Natural killer cell treated with Interleukin-12 subunit alpha and Interleukin-12 subunit beta and Interleukin-15 and Interleukin-18, amount 100 ng/mL, for 72 hours (primary cell): ENCODE data around the gene AK3. TPM values are rescaled to one million over a fixed set of nuclear protein-coding genes. Genes with fewer than 3 reads are reported as not detected.
A peak's percentile ranks its signal among the peaks of the same experiment; 100 is the strongest.
"Not testable (repeated sequence)": the region's sequence is repeated elsewhere in the genome, so short reads cannot be mapped to it uniquely, and the experiment has no call there.

Experiments used
- ATAC-seq, 2 donors: fragments of 150-1000 bp; cut with Tn5 transposase in 1 of 2; sonication (Bioruptor Pico), chemical (Tn5 transposase) in 1 of 2; 2 replicates each; pipeline ENCODE4 v1.10.0; 2021
- DNase-seq: peaks from one replicate; pipeline ENCODE4 v3.0.0; 2022; ENCODE audit warnings: low spot score
- H3K27ac Mint-ChIP-seq, 2 donors: 1 replicate in 1 of 2; 2 replicates in 1 of 2; pipeline ENCODE4 v1.8.0; 2022; ENCODE audit warnings: mixed read lengths in 2 of 2, mild to moderate bottlenecking in 1 of 2, moderate library complexity in 1 of 2
- H3K27me3 Mint-ChIP-seq, 2 donors: 1 replicate in 1 of 2; 2 replicates in 1 of 2; pipeline ENCODE4 v1.8.0; 2022; ENCODE audit warnings: mixed read lengths in 2 of 2
- H3K36me3 Mint-ChIP-seq: one replicate; pipeline ENCODE4 v1.8.0; 2022; ENCODE audit warnings: mixed read lengths
- H3K4me1 Mint-ChIP-seq, 2 donors: 1 replicate in 1 of 2; 2 replicates in 1 of 2; pipeline ENCODE4 v1.8.0; 2022; ENCODE audit warnings: low read depth in 2 of 2, mixed read lengths in 2 of 2, mild to moderate bottlenecking in 1 of 2
- H3K4me3 Mint-ChIP-seq: one replicate; pipeline ENCODE4 v1.8.0; 2022; ENCODE audit warnings: mixed read lengths
- H3K9me3 Mint-ChIP-seq: 2 replicates; pipeline ENCODE4 v1.8.0; 2022; ENCODE audit warnings: mixed read lengths
- total RNA-seq, 2 donors: library from RNA; stranded (reverse); gene quantifications; one replicate each; pipeline ENCODE4 v1.2.3, GENCODE V29; 2022

AK3 gene
- total RNA-seq, result 10 to 100 TPM; 23.2 to 25.4 TPM

DNA sequence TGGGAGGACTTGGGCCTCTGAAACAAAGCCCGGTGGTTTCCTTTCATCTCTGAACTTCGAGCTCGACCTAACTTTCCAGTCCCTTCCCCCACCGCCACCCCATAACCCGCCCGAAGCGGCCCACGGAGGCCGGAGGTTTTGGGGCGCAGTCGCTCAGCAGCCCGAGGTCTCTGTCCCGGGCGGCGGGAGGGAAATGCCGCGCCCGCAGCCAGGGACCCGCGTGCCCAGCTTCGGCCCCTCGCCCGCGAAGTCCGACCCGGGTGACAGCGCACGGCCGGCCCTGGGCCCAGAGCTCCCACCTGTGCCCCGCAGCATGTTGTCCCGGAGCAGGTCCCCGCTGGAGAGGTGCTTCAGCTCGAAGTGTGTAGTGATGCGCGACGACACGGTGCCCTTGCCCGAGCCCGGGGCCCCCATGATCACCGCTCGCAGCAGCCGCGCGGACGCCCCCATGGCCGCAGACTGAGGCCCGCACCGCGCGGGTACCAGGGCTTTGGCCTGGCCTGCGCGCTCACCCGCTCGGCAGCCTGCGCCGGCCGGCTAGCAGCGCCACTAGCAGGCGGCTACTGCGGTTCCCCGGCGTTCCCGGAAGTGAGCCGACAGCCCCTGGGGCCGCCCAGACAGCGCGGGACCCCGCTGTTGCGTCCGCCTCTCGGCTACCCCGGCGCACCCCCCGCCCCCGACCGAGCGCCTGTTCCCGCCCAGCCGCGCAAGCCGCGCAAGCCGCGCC lies at the start of gene AK3:
TSS of gene AK3 (minus strand) at position 565 of the 727 bp plus-strand sequence. CDS start at position 450, 115 bp downstream.
- Mint-ChIP-seq H3K27me3 (no peaks in the 10 kb centered on the region), H3K4me1 (peaks cover 22 to 28% of the 10 kb centered on the region in 2 donors), H3K36me3 (peaks cover 6% of the 10 kb centered on the region), H3K4me3 (peak within 1 kb of the TSS; percentile 92), H3K9me3 (no peaks in the 10 kb centered on the region), H3K27ac (peak within 1 kb of the TSS; percentile 80 to 91)
- DNase-seq (peak; percentile 94), ATAC-seq (peak; percentile 98)

DNA sequence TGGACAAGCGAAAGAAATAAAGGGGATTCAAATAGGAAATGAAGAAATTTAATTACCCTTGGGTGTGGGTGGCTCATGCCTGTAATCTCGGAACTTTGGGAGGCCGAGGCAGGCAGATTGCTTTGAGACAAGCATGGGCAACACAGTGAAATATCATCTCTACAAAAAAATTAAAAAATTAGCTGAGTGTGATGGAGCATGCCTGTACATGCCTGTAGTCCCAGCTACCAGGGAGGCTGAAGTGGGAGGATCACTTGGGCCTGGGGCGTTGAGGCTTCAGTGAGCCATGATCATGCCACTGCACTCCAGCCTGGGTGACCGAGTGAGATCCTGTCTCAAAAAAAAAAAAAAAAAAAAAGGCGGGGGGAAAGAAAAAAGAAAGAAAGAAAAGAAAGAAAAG lies 47.7 kb upstream of the AK3 start:
- peaks cover 28 to 29% of the 10 kb centered on the region in 2 donors for H3K27me3 Mint-ChIP-seq
- H3K9me3 Mint-ChIP-seq, result no peaks in the 10 kb centered on the region
- DNase-seq (no peak), ATAC-seq (no peak)
- peaks cover 6 to 9% of the 10 kb centered on the region in 2 donors for H3K4me1 Mint-ChIP-seq
- H3K27ac Mint-ChIP-seq, result no peak overlapping the region
- H3K4me3 Mint-ChIP-seq, result no peak overlapping the region
- no peaks in the 10 kb centered on the region for H3K36me3 Mint-ChIP-seq

DNA sequence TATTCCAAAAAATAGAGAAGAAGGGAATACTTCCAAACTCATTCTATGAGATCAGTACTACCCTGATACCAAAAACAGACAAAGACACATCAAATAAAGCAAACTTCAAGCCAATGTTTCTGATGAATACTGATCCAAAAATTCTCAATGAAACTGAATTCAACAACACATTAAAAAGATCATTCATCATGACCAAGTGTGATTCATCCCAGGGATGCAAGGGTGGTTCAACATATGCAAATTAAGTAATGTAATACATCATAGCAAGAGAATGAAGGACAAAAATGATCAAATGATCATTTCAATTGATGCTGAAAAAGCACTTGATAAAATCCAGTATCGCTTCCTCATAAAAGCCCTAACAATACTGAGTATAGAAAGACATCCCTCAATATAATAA lies 46.9 kb upstream of the AK3 start:
- Mint-ChIP-seq H3K27ac (no peak overlapping the region), H3K4me3 (no peak overlapping the region), H3K36me3 (no peaks in the 10 kb centered on the region), H3K9me3 (no peaks in the 10 kb centered on the region), H3K27me3 (peaks cover 29 to 31% of the 10 kb centered on the region in 2 donors), H3K4me1 (peaks cover 6 to 7% of the 10 kb centered on the region in 2 donors)
- no peak for ATAC-seq
- no peak for DNase-seq

DNA sequence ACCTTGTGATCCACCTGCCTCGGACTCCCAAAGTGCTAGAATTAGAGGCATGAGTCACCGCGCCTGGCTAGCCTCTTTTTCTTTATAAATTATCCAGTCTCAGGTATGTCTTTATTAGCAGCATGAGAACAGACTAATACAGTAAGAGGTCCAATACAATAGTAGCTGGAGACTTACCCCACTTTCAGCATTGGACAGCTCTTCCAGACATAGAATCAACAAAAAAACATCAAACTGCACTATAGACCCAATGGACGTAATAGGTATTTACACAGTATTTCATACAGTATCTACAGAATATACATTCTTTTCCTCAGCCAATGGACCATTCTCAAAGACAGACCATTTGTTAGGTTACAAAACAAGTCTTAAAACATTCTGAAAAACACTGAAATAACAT lies 45.6 kb upstream of the AK3 start:
- H3K4me1 Mint-ChIP-seq, result peaks cover 0 to under 1% of the 10 kb centered on the region in 2 donors
- no peak for ATAC-seq

DNA sequence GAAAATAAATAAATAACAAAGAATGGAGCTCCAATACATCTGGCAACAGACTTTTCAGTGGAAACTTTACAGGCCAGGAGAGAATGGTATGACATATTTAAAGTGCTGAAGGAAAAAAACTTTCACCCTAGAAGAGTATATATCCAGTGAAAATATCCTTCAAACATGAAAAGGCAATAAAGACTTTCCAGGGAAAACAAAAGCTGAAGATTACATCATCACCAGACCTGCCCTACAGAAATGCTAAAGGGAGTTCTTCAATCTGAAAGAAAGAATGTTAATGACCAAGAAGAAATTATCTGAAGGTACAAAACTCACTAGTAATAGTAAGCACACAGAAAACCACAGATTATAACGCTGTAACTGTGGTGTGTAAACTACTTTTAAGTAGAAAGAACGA lies 43.4 kb upstream of the AK3 start:
- no peaks in the 10 kb centered on the region for H3K36me3 Mint-ChIP-seq
- no peak overlapping the region for H3K27ac Mint-ChIP-seq
- H3K9me3 Mint-ChIP-seq, result no peaks in the 10 kb centered on the region
- no peaks in the 10 kb centered on the region for H3K4me1 Mint-ChIP-seq
- ATAC-seq (no peak), DNase-seq (no peak)
- H3K4me3 Mint-ChIP-seq, result no peak overlapping the region
- peaks cover 29 to 35% of the 10 kb centered on the region in 2 donors for H3K27me3 Mint-ChIP-seq

More for the DNA sequence above, 45.6 kb upstream of the AK3 start:
- H3K27me3 Mint-ChIP-seq, result peaks cover 29 to 34% of the 10 kb centered on the region in 2 donors
- H3K9me3 Mint-ChIP-seq, result no peaks in the 10 kb centered on the region
- no peak for DNase-seq
- H3K4me3 Mint-ChIP-seq, result no peak overlapping the region
- H3K36me3 Mint-ChIP-seq, result no peaks in the 10 kb centered on the region
- H3K27ac Mint-ChIP-seq, result no peak overlapping the region

DNA sequence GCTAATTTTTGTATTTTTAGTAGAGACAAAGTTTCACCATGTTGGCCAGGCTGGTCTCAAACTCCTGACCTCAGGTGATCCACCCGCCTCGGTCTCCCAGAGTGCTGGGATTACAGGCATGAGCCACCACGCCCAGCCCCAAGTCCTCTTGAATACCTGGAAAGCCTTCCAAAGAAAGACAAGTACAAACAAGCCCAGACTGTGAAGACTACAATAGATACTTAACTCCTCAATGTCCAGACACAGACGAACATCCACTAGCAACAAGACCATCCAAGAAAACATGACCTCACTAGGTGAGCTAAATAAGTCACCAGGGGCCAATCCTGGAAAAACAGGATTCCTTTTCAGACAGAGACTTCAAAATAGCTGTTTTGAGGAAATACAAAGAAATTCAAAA lies 42.2 kb upstream of the AK3 start:
- H3K27ac Mint-ChIP-seq, DNase-seq, H3K4me3 Mint-ChIP-seq, H3K36me3 Mint-ChIP-seq, ATAC-seq, H3K4me1 Mint-ChIP-seq, H3K9me3 Mint-ChIP-seq: not testable (repeated sequence)
- H3K27me3 Mint-ChIP-seq, result peaks cover 29 to 31% of the 10 kb centered on the region in 2 donors

DNA sequence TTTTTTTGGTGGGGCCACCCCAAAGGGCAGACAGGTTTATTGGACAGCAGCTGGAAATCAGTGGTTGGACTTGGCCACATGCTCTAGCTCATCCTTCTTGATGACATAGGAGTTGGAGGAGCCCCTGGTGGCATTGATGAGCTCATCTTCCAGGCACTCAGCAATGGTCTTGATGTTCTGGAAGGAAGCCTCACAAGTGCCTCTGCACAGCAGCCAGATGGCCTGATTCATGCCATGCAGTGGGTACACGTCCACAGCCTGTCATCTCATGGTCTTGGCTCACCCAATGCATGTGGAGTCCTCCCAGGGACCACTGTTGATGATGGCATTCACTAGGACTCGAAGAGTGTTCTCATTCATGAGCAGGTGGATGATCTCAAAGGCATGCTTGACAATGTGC lies 40.4 kb upstream of the AK3 start:
- Mint-ChIP-seq H3K27me3 (peaks cover 15 to 17% of the 10 kb centered on the region in 2 donors), H3K4me1 (no peaks in the 10 kb centered on the region), H3K36me3 (no peaks in the 10 kb centered on the region), H3K9me3 (no peaks in the 10 kb centered on the region), H3K27ac (no peak overlapping the region), H3K4me3 (no peak overlapping the region)
- ATAC-seq (no peak), DNase-seq (no peak)

DNA sequence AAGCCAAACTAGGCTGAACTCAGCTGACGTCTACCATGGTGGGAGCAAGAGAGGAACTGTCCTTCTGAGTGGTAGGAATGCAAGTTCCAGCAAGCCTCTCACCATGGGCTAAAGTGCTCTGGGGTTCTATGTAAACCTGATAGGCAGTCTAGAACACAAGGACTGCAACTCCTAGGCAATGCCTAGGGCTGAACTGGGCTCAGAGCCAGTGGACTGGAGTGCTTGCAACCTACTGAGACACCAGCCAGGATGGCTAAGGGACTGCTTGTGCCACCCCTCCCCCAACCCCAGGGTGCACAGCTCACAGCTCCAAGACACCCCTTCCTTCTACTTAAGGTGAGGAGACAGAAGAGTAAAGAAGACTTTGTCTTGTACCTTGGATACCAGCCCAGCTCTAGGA lies 39.6 kb upstream of the AK3 start:
- no peak overlapping the region for H3K27ac Mint-ChIP-seq
- H3K4me1 Mint-ChIP-seq, result no peaks in the 10 kb centered on the region
- H3K36me3 Mint-ChIP-seq, result no peaks in the 10 kb centered on the region
- ATAC-seq, result peak in 1 of 2 donors; percentile 28
- H3K4me3 Mint-ChIP-seq, result no peak overlapping the region
- peaks cover 15 to 17% of the 10 kb centered on the region in 2 donors for H3K27me3 Mint-ChIP-seq
- no peak for DNase-seq
- no peaks in the 10 kb centered on the region for H3K9me3 Mint-ChIP-seq

DNA sequence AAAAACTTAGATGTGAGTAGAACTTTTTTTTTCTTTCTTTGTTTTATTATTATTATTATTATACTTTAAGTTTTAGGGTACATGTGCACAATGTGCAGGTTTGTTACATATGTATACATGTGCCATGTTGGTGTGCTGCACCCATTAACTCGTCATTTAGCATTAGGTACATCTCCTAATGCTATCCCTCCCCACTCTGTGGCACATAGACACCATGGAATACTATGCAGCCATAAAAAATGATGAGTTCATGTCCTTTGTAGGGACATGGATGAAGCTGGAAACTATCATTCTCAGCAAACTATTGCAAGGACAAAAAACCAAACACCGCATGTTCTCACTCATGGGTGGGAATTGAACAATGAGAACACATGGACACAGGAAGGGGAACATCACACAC lies 34.0 kb upstream of the AK3 start:
- not testable (repeated sequence) for H3K27ac Mint-ChIP-seq

DNA sequence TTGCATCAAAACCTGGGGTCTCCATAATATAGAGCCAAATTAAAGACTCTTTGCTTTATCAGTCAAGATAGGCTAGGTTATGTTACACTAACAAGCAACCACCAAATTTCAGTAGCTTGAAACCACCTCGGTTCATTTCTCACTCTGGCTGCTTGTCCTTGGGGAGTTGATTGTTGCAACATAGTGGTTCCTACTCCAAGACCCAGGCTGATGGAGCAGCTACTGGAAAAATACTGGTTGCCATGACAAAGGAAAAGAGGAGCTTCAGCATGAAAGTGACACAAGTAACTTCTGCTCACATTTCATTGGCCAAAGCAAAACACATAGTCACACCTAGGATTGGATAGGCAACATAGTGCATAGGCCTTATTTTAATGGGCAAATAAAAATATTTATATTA lies 33.2 kb upstream of the AK3 start:
- Mint-ChIP-seq H3K36me3 (no peaks in the 10 kb centered on the region), H3K9me3 (no peaks in the 10 kb centered on the region), H3K27me3 (peaks cover 0 to 7% of the 10 kb centered on the region in 2 donors), H3K4me3 (no peak overlapping the region), H3K4me1 (no peaks in the 10 kb centered on the region), H3K27ac (no peak overlapping the region)
- no peak for DNase-seq
- no peak for ATAC-seq

More for the DNA sequence above, 34.0 kb upstream of the AK3 start:
- H3K9me3 Mint-ChIP-seq, H3K36me3 Mint-ChIP-seq, DNase-seq, H3K27me3 Mint-ChIP-seq, ATAC-seq, H3K4me3 Mint-ChIP-seq, H3K4me1 Mint-ChIP-seq: not testable (repeated sequence)

DNA sequence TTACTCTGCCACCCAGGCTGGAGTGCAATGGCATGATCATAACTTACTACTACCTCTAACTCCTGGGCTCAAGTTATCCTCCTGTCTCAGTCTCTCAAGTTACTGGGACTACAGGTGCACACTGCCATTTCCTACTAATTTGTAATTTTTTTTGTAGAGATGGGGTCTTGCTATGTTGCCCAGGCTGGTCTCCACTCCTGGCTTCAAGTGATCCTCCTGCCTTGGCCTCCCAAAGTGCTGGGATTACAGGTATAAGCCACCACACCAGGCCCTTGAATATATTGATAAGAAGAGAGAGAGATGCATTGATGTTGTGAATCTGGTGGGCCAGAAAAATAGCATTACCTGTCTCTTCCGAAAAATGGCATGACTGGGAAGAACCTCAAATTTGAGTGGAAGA lies 30.8 kb upstream of the AK3 start:
- Mint-ChIP-seq H3K4me3 (no peak overlapping the region), H3K9me3 (no peaks in the 10 kb centered on the region), H3K27me3 (peaks cover 0 to 7% of the 10 kb centered on the region in 2 donors), H3K27ac (no peak overlapping the region), H3K36me3 (no peaks in the 10 kb centered on the region), H3K4me1 (no peaks in the 10 kb centered on the region)
- ATAC-seq, result no peak
- no peak for DNase-seq

DNA sequence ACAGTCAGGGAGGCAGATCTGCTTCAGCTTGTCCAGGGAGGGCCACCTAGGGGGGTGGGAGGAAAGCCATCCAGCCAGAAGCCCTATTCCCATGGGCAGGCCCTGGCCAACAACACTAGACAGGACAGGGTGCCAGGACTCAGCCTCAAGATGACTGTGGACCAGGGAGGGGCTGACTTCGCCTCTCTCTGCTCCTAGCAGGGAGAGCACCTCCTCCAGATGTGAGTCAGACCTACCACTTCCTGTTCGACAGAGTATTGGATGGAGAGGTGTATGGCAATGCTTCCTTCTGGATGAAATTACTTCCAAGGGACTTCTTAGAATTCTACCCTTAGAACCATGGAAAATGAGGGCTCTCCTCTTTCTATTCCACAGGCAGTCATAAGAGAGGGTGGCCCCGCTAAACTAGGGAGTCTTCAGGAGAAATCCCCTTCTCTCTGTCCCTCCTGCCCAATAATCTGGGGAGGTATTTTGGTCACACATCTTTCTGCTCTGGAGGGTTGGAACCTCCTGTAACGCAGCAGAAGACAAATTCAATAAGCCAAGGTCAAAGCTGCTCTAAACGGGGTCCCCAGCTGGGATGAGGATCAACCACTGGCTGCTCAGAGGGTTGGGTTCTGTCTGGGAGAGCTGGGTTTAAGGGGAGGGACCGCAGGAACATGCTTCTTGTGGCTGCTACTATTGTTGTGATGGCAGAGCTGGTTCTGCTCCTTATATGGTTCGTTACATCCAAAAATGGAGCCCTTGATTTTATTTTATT lies 28.5 kb upstream of the AK3 start:
- no peaks in the 10 kb centered on the region for H3K36me3 Mint-ChIP-seq
- H3K27me3 Mint-ChIP-seq, result peaks cover 0 to 7% of the 10 kb centered on the region in 2 donors
- H3K9me3 Mint-ChIP-seq, result no peaks in the 10 kb centered on the region
- ATAC-seq (peak; percentile 61 to 76), DNase-seq (no peak)
- no peak overlapping the region for H3K27ac Mint-ChIP-seq
- no peak overlapping the region for H3K4me3 Mint-ChIP-seq
- H3K4me1 Mint-ChIP-seq, result no peaks in the 10 kb centered on the region

DNA sequence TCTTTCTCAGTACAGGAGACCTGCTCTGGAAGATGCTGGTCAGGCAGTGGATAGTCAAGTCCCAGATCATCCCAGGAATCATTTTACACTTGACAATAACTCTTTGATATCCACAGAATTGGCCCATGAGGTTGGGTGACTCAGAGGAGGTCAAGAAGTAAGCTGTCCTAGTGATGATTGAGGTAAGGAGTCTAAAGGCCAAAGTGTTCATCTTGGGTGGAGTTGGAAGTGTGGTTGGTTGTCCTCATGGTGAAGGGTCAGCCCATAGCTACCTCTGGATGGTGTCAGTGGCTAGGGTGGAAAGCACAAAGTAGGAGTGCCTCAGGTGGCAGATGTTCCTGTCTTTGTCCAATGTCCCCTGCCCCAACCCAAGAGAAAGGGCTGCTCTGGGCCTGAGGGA lies 27.7 kb upstream of the AK3 start:
- Mint-ChIP-seq H3K36me3 (no peaks in the 10 kb centered on the region), H3K9me3 (no peaks in the 10 kb centered on the region)

DNA sequence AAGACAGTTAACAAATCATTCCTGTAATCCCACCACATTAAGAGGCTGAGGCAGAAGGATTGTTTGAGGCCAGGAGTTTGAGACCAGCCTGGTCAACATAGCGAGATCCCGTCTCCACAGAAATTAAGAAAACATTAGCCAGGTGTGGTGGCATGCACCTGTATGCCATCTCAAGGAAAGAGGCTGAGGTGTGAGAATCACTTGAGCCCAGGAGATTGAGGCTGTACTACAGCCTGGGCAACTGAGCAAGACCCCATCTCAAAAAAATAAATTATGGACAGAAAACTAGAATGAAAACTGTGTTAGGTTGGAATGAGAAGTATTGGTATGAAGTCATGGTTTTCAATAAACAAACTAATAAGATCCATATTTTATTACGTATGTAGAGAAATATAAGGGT lies 23.0 kb upstream of the AK3 start:
- Mint-ChIP-seq H3K27me3 (peaks cover 0 to 7% of the 10 kb centered on the region in 2 donors), H3K9me3 (no peaks in the 10 kb centered on the region), H3K27ac (no peak overlapping the region), H3K4me1 (peaks cover 16 to 20% of the 10 kb centered on the region in 2 donors), H3K4me3 (no peak overlapping the region), H3K36me3 (no peaks in the 10 kb centered on the region)
- DNase-seq, result no peak
- no peak for ATAC-seq

More for the DNA sequence above, 27.7 kb upstream of the AK3 start:
- H3K4me1 Mint-ChIP-seq, result peaks cover 0 to under 1% of the 10 kb centered on the region in 2 donors
- no peak overlapping the region for H3K27ac Mint-ChIP-seq
- no peak overlapping the region for H3K4me3 Mint-ChIP-seq
- no peak for ATAC-seq
- peaks cover 0 to 7% of the 10 kb centered on the region in 2 donors for H3K27me3 Mint-ChIP-seq
- no peak for DNase-seq
